Panc1 (cell line): ENCODE results near the gene GAL3ST3. TPM values are rescaled to one million over a fixed set of nuclear protein-coding genes. Genes with fewer than 3 reads are reported as not detected.
"Not testable (repeated sequence)": the region's sequence is repeated elsewhere in the genome, so short reads cannot be mapped to it uniquely, and the experiment has no call there.

Source experiments
- ATAC-seq: fragments of 200-7000 bp; cut with Tn5 transposase; 2 replicates; pipeline ENCODE4 v1.9.1; 2020; ENCODE audit warnings: mild to moderate bottlenecking, moderate library complexity
- Bru-seq: library from RNA; stranded (reverse); fragments of 400-500 nt; gene quantifications from one replicate; lab custom pipeline; 2021; lab: Mats Ljungman, UMichigan
- BruChase-seq, 2 experiments: library from RNA; stranded (reverse); fragments of 400-500 nt; gene quantifications; one replicate each; lab custom pipeline; 2021; lab: Mats Ljungman, UMichigan
- BruUV-seq: library from RNA; stranded (reverse); fragments of 400-500 nt; replicated peaks from 2 replicates; lab custom pipeline; 2021; lab: Mats Ljungman, UMichigan
- CTCF ChIA-PET: fragments of 300-600 bp; sonication (Branson Sonifier 250); formaldehyde crosslinking; loops from one replicate; lab custom pipeline; 2022; ENCODE audit warnings: antibody characterized with exemption; lab: Charles Lee
- POLR2A ChIA-PET: fragments of 300-600 bp; sonication (Branson Sonifier 250); formaldehyde crosslinking; loops from one replicate; lab custom pipeline; 2022; ENCODE audit warnings: antibody characterized with exemption; lab: Charles Lee
- DNase-seq: peaks from one replicate; pipeline ENCODE4 v3.0.0-alpha.2; 2010; ENCODE audit warnings: low read depth, low spot score
- H3K27ac ChIP-seq: 2 replicates; pipeline ENCODE4 v1.5.1; 2011; ENCODE audit warnings: mild to moderate bottlenecking, low read length, inconsistent platforms
- H3K27me3 ChIP-seq: fragments of 200-500 bp; sonication (Bioruptor generic); 2 replicates; pipeline ENCODE4 v1.6.0; 2014; ENCODE audit warnings: low read length, inconsistent platforms; ENCODE audit not compliant: control insufficient read depth, insufficient read depth
- H3K36me3 ChIP-seq: fragments of 200-500 bp; sonication (Bioruptor generic); 2 replicates; pipeline ENCODE4 v1.5.1; 2014; ENCODE audit warnings: inconsistent platforms, mild to moderate bottlenecking, low read length, moderate library complexity; ENCODE audit not compliant: control insufficient read depth, insufficient read depth
- H3K4me1 ChIP-seq: 2 replicates; pipeline ENCODE4 v1.5.1; 2011; ENCODE audit warnings: inconsistent platforms, mild to moderate bottlenecking, low read length, moderate library complexity; ENCODE audit not compliant: control insufficient read depth, insufficient read depth
- H3K4me3 ChIP-seq, 2 experiments: 2 replicates each; pipeline ENCODE4 v1.5.1; 2011 to 2012; ENCODE audit warnings: low read depth in 2 of 2, low read length in 2 of 2, mild to moderate bottlenecking in 2 of 2, inconsistent platforms in 1 of 2, moderate library complexity in 1 of 2
- H3K9me3 ChIP-seq: fragments of 200-500 bp; sonication (Bioruptor generic); 2 replicates; pipeline ENCODE4 v1.5.1; 2014; ENCODE audit warnings: low read depth, mild to moderate bottlenecking, inconsistent platforms, low read length, moderate library complexity; ENCODE audit not compliant: control insufficient read depth, insufficient read depth
- CTCF ChIP-seq: fragments of 450-650 bp; IDR thresholded peaks from 2 replicates; pipeline ENCODE4 v1.5.1; 2017; ENCODE audit warnings: mild to moderate bottlenecking
- POLR2AphosphoS5 ChIP-seq: IDR thresholded peaks from 2 replicates; pipeline ENCODE4 v1.6.1; 2012; ENCODE audit warnings: mild to moderate bottlenecking, low read depth, low read length, moderate library complexity
- REST ChIP-seq, 2 experiments: IDR thresholded peaks; 2 replicates each; pipeline ENCODE4 v1.6.1; 2011 to 2012; ENCODE audit warnings: low read depth in 2 of 2, control low read depth in 1 of 2, low read length in 1 of 2, mild to moderate bottlenecking in 1 of 2, moderate library complexity in 1 of 2; ENCODE audit not compliant: insufficient read depth in 1 of 2
- SIN3A ChIP-seq: IDR thresholded peaks from 2 replicates; pipeline ENCODE4 v1.6.1; 2012; ENCODE audit warnings: low read depth, mild to moderate bottlenecking, low read length, moderate library complexity, borderline replicate concordance; ENCODE audit not compliant: insufficient read depth
- TCF7L2 ChIP-seq: IDR thresholded peaks from 2 replicates; pipeline ENCODE4 v1.6.1; 2011; ENCODE audit warnings: mild to moderate bottlenecking, low read depth, low read length, inconsistent platforms
- in situ Hi-C: cut with HindIII; loops from 2 replicates; pipeline ENCODE4 v1.10.0; 2016; ENCODE audit warnings: low sequenced_read_pairs, low pct_unique_long_range_greater_than_20kb
- intact Hi-C: fragments of 100-400 bp; cut with micrococcal nuclease; formaldehyde crosslinking; loops from one replicate; pipeline ENCODE4 v1.10.0; 2022; ENCODE audit not compliant: unreplicated experiment
- long read RNA-seq: library from polyadenylated mRNA; unstranded; transcript quantifications from one replicate; pipeline ENCODE4 v2.0.0, GENCODE V29; 2021; ENCODE audit not compliant: unreplicated experiment
- polyA plus RNA-seq: library from polyadenylated mRNA; unstranded; fragments of >200 nt; gene quantifications from one replicate; pipeline ENCODE4 v1.2.1, GENCODE V29; 2012; ENCODE audit warnings: missing spikeins; ENCODE audit not compliant: insufficient read length
- total RNA-seq: library from RNA; stranded (reverse); gene quantifications from one replicate; pipeline ENCODE4 v1.2.1, GENCODE V29; 2021; ENCODE audit not compliant: unreplicated experiment

Gene GAL3ST3, protein sequence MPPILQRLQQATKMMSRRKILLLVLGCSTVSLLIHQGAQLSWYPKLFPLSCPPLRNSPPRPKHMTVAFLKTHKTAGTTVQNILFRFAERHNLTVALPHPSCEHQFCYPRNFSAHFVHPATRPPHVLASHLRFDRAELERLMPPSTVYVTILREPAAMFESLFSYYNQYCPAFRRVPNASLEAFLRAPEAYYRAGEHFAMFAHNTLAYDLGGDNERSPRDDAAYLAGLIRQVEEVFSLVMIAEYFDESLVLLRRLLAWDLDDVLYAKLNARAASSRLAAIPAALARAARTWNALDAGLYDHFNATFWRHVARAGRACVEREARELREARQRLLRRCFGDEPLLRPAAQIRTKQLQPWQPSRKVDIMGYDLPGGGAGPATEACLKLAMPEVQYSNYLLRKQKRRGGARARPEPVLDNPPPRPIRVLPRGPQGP
- total RNA-seq: not detected
- polyA plus RNA-seq: not detected
- not detected for Bru-seq, nascent RNA
- not detected for BruChase-seq, experiment 1, labeled RNA remaining after a 2-hour chase
- not detected for BruChase-seq, experiment 2, labeled RNA remaining after a 6-hour chase
- long read RNA-seq: 0 reads

GRCh38 chr11:66048547-66049323, at the start of gene GAL3ST3:
Gene GAL3ST3 (minus strand): TSS chr11:66049161. CDS start chr11:66045415, 3,746 bp downstream.
- DNase-seq: no peak
- no peak for TF ChIP-seq TCF7L2
- TF ChIP-seq POLR2AphosphoS5: no peak
- TF ChIP-seq SIN3A: no peak
- TF ChIP-seq CTCF: no peak
- TF ChIP-seq REST (IDR thresholded peaks at IDR 0.05; ENCODE audit: insufficient read depth in 1 of 2, low read depth in 2 of 2, low read length in 1 of 2): no peak
- intact Hi-C loops (no loop called here), in situ Hi-C loops (no loop called here)
- Histone ChIP-seq H3K27me3 (no peaks in the 10 kb centered on the region), H3K36me3 (peaks cover 3% of the 10 kb centered on the region; the same call in 1 of the 2 replicates), H3K4me3 (peak within 1 kb of the TSS in 1 of 2 experiments; percentile 15; a peak in 1 of 4 replicates), H3K9me3 (no peaks in the 10 kb centered on the region), H3K4me1 (peaks cover 20% of the 10 kb centered on the region), H3K27ac (no peak within 1 kb of the TSS)
- ChIA-PET CTCF (no interaction called here), POLR2A (no interaction called here)
- no TSS peak for BruUV-seq
- no peak for ATAC-seq

DNA sequence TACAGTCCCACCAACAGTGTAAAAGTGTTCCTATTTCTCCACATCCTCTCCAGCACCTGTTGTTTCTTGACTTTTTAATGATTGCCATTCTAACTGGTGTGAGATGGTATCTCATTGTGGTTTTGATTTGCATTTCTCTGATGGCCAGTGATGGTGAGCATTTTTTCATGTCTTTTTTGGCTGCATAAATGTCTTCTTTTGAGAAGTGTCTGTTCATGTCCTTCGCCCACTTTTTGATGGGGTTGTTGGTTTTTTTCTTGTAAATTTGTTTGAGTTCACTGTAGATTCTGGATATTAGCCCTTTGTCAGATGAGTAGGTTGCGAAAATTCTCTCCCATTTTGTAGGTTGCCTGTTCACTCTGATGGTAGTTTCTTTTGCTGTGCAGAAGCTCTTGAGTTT, 43.2 kb upstream of the GAL3ST3 start:
- DNase-seq, CTCF ChIA-PET, ATAC-seq, H3K27ac ChIP-seq, H3K4me3 ChIP-seq, POLR2A ChIA-PET, in situ Hi-C loops, BruUV-seq, H3K36me3 ChIP-seq, H3K4me1 ChIP-seq, H3K27me3 ChIP-seq, H3K9me3 ChIP-seq, intact Hi-C loops: not testable (repeated sequence)
